HepG2 (cell line): Measurements from ENCODE around the gene KPNB1. TPM values are rescaled to one million over a fixed set of nuclear protein-coding genes. Genes with fewer than 3 reads are reported as not detected.

Experiments
- EED ChIP-seq: sonication (generic); formaldehyde crosslinking; IDR thresholded peaks from 2 replicates; pipeline ENCODE4 v1.5.0; 2020; ENCODE audit warnings: mild to moderate bottlenecking, missing genetic modification reagents
- GLI4 ChIP-seq: sonication (generic); formaldehyde crosslinking; IDR thresholded peaks from 2 replicates; pipeline ENCODE4 v1.5.1; 2020; ENCODE audit warnings: missing genetic modification reagents, mild to moderate bottlenecking, moderate library complexity, borderline replicate concordance
- GPN1 ChIP-seq: sonication (generic); formaldehyde crosslinking; IDR thresholded peaks from 2 replicates; pipeline ENCODE4 v1.5.1; 2020; ENCODE audit warnings: missing genetic modification reagents, borderline replicate concordance
- HNRNPL ChIP-seq: fragments of 200-400 bp; formaldehyde crosslinking; IDR thresholded peaks from 2 replicates; pipeline ENCODE4 v1.6.1; 2017; ENCODE audit warnings: mild to moderate bottlenecking, low read depth, low read length
- IRX3 ChIP-seq: sonication (generic); formaldehyde crosslinking; IDR thresholded peaks from 2 replicates; pipeline ENCODE4 v1.8.1; 2023; ENCODE audit warnings: mild to moderate bottlenecking, low read depth, missing genetic modification reagents, borderline replicate concordance
- PAWR ChIP-seq: sonication (generic); formaldehyde crosslinking; IDR thresholded peaks from 2 replicates; pipeline ENCODE4 v1.4.0; 2020; ENCODE audit warnings: missing genetic modification reagents, mild to moderate bottlenecking, borderline replicate concordance
- PITX1 ChIP-seq: sonication (generic); formaldehyde crosslinking; IDR thresholded peaks from 2 replicates; pipeline ENCODE4 v1.5.1; 2020; ENCODE audit warnings: mild to moderate bottlenecking, missing genetic modification reagents
- U2AF2 ChIP-seq: fragments of 200-400 bp; formaldehyde crosslinking; IDR thresholded peaks from 2 replicates; pipeline ENCODE4 v1.6.1; 2017; ENCODE audit warnings: low read depth, mild to moderate bottlenecking, low read length
- ZBTB34 ChIP-seq: sonication (generic); formaldehyde crosslinking; IDR thresholded peaks from 2 replicates; pipeline ENCODE4 v1.8.0; 2022; ENCODE audit warnings: mild to moderate bottlenecking, missing genetic modification reagents
- ZMYM3 ChIP-seq: sonication (generic); formaldehyde crosslinking; IDR thresholded peaks from 2 replicates; pipeline ENCODE4 v1.5.1; 2020; ENCODE audit warnings: mild to moderate bottlenecking, missing genetic modification reagents
- ZNF260 ChIP-seq: sonication (generic); formaldehyde crosslinking; IDR thresholded peaks from 2 replicates; pipeline ENCODE4 v1.4.0; 2020; ENCODE audit warnings: missing genetic modification reagents, low read depth, mild to moderate bottlenecking, borderline replicate concordance
- ZNF407 ChIP-seq: sonication (generic); formaldehyde crosslinking; IDR thresholded peaks from one replicate; pipeline ENCODE4 v1.5.1; 2020; ENCODE audit warnings: mild to moderate bottlenecking, missing genetic modification reagents; ENCODE audit errors: not compliant biosample characterization
- ZNF460 ChIP-seq: sonication (generic); formaldehyde crosslinking; IDR thresholded peaks from 2 replicates; pipeline ENCODE4 v1.5.1; 2020; ENCODE audit warnings: missing genetic modification reagents, mild to moderate bottlenecking, borderline replicate concordance
- ZNF572 ChIP-seq: sonication (generic); formaldehyde crosslinking; IDR thresholded peaks from 2 replicates; pipeline ENCODE4 v1.5.1; 2020; ENCODE audit warnings: mild to moderate bottlenecking, missing genetic modification reagents
- ZNF792 ChIP-seq: IDR thresholded peaks from 2 replicates; pipeline ENCODE4 v1.6.1; 2016
- ZSCAN29 ChIP-seq: sonication (generic); formaldehyde crosslinking; conservative IDR thresholded peaks from 2 replicates; pipeline ENCODE4 v1.4.0; 2020; ENCODE audit warnings: mild to moderate bottlenecking, missing genetic modification reagents
- polyA plus RNA-seq, 8 experiments: library from polyadenylated mRNA; depleted of rRNA in 3 of 8; stranded (reverse) in 7 of 8; unstranded in 1 of 8; fragments of >200 nt; fragmentation: Illumina TruSeq in 4 of 8; extraction: Trizol in 4 of 8; gene quantifications; 2 replicates each; pipeline versions ENCODE4 v1.2.1 to v1.2.3, GENCODE V29; 2011 to 2016; ENCODE audit warnings: low read depth in 4 of 8, missing spikeins in 1 of 8, mixed read lengths in 1 of 8; ENCODE audit not compliant: insufficient read depth in 1 of 8
- total RNA-seq, 5 experiments: library from RNA; depleted of rRNA; stranded (reverse); fragments of >200 nt; fragmentation: Illumina TruSeq; extraction: Trizol; gene quantifications; 2 replicates each; pipeline ENCODE4 v1.2.3, GENCODE V29; 2016; ENCODE audit warnings: low read depth in 1 of 5
- TF ChIP-seq, protein P1 (sequence below): sonication (generic); formaldehyde crosslinking; conservative IDR thresholded peaks from 2 replicates; pipeline ENCODE4 v1.4.0; 2020; ENCODE audit warnings: mild to moderate bottlenecking, missing genetic modification reagents, moderate library complexity

KPNB1 gene
- total and polyA plus RNA-seq, 2 of the 13 experiments (the other 11 are each of a cell fraction or from before 2014, with no cell fraction given) = 164 to 424 TPM

GRCh38 chr17:47732399-47733046 lies 82.8 kb downstream of the KPNB1 start (continued):
- TF ChIP-seq, protein P1, sequence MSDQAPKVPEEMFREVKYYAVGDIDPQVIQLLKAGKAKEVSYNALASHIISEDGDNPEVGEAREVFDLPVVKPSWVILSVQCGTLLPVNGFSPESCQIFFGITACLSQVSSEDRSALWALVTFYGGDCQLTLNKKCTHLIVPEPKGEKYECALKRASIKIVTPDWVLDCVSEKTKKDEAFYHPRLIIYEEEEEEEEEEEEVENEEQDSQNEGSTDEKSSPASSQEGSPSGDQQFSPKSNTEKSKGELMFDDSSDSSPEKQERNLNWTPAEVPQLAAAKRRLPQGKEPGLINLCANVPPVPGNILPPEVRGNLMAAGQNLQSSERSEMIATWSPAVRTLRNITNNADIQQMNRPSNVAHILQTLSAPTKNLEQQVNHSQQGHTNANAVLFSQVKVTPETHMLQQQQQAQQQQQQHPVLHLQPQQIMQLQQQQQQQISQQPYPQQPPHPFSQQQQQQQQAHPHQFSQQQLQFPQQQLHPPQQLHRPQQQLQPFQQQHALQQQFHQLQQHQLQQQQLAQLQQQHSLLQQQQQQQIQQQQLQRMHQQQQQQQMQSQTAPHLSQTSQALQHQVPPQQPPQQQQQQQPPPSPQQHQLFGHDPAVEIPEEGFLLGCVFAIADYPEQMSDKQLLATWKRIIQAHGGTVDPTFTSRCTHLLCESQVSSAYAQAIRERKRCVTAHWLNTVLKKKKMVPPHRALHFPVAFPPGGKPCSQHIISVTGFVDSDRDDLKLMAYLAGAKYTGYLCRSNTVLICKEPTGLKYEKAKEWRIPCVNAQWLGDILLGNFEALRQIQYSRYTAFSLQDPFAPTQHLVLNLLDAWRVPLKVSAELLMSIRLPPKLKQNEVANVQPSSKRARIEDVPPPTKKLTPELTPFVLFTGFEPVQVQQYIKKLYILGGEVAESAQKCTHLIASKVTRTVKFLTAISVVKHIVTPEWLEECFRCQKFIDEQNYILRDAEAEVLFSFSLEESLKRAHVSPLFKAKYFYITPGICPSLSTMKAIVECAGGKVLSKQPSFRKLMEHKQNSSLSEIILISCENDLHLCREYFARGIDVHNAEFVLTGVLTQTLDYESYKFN = no peak
- no peak for TF ChIP-seq ZNF260
- TF ChIP-seq ZNF792 = no peak
- TF ChIP-seq EED (CRISPR knock-in tag) = no peak
- no peak for TF ChIP-seq U2AF2
- no peak for TF ChIP-seq GPN1 (CRISPR knock-in tag)
- no peak for TF ChIP-seq ZNF460
- TF ChIP-seq PAWR (CRISPR knock-in tag) = no peak
- no peak for TF ChIP-seq HNRNPL
- TF ChIP-seq IRX3 (CRISPR knock-in tag) = no peak
- no peak for TF ChIP-seq GLI4 (CRISPR knock-in tag)
- TF ChIP-seq PITX1 (CRISPR knock-in tag) = no peak
- no peak for TF ChIP-seq ZNF572 (CRISPR knock-in tag)
- peak; percentile 61; the same call in 1 of the 2 replicates for TF ChIP-seq ZMYM3 (CRISPR knock-in tag)
- TF ChIP-seq ZSCAN29 (CRISPR knock-in tag) = no peak
- peak; percentile 46 for TF ChIP-seq ZNF407 (CRISPR knock-in tag)
- TF ChIP-seq ZBTB34 (CRISPR knock-in tag) = no peak
